ENCODE data around the gene POU2AF3.
"Not testable (repeated sequence)": the region's sequence is repeated elsewhere in the genome, so short reads cannot be mapped to it uniquely, and the experiment has no call there.

The POU2AF3 gene

DNA sequence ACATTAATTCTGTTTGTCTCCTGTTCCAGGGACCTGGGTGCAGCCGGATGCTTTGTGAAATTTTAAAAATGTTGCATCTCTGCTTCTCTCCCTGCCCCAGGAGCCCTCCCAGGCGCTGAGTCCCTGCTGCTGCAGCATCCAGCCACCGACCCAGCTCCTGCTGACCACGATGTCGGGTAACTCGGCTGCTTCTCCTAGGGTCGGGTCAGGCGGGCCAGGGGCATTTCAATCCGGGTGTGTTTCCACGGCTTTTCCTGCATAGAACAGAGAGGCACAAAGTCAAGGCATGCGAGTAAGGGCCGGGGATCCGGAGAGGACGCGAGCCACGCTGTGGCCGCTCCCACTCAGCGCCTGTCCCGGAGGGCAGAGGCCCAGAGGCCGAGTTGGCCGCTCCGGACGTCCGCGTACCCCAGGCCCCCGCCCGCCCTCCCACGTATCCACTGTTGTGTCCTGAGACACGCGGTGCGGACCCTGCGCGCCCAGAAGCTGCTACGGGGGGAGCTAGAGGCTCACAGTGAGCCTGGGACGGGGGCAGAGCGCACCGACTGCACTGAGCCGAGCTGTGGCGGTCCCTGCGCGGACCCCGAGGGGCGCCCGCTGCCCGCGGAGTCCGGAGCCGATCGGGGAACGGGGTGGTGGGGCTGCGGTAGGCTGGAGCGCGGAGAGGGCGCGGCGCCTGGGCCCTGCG, at the start of gene POU2AF3:
POU2AF3 (plus strand) TSS at position 134 of the 688 bp plus-strand sequence; CDS start at position 170, 36 bp downstream.
- no peak for DNase-seq (ENCODE audit: low read depth in 2 of 2)

DNA sequence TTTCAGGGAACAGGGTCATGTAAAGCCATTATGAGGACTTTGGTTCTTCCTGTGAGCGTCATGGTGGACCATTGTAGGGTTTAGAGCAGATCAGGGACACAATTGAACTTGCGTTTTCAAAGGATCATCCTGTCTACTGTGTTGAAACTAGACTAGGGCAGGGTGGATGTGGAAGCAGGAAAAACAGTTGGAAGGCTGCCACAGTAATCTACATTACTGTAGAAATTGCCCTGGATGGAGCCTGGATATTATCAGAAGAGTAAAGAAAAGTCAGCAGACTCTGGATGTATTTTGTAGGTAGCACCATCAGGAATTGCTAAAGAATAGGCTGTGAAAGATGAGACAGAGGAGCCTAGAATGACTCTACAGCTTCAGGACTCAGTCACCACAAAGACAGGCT, 47.4 kb upstream of the POU2AF3 start:
- no peak for DNase-seq (ENCODE audit: low read depth in 2 of 2)

DNA sequence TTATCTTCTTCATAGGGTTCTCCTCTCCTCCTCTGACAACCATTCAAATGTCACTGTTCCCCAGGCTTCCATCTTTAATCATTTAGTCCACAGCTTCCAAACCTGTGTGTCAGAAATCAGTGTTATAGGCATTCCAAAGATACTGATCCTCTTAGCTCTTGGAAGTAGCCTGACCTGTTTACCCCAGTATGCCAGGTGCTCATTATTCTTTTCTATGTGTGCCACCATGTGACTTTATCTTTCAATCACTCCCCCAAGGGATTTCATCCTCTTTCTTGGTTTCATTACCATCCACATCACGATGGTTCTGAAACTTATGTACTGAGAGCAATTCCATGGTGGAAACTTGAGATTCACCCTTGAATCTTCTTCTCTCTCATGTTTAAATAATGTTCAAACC, 45.2 kb upstream of the POU2AF3 start:
- no peak for DNase-seq (ENCODE audit: low read depth in 2 of 2)

DNA sequence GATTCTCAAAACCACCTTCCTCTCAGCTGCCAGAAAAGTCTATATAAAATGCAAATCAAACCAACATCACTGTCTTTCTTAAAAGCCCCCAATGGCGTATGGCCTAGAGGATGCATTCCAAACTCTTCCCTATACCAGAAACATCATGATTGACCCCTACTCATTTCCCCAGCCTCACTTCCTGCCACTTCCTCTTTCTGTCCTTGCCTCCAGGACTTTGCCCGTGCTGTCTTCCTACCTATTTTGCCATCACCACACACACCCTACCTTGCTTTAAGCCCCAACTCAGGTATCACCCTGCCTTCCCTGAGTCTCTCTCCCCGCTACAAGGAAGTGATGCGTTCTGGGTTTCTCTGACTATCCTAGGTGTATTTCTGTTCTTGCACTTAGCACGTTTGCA, 44.7 kb upstream of the POU2AF3 start:
- DNase-seq (ENCODE audit: low read depth in 2 of 2), result no peak

- DNase-seq (ENCODE audit: low read depth in 2 of 2), result no peak
These were observed 40.3 kb upstream of the POU2AF3 start for GRCh38 chr11:111258046-111258445.

DNA sequence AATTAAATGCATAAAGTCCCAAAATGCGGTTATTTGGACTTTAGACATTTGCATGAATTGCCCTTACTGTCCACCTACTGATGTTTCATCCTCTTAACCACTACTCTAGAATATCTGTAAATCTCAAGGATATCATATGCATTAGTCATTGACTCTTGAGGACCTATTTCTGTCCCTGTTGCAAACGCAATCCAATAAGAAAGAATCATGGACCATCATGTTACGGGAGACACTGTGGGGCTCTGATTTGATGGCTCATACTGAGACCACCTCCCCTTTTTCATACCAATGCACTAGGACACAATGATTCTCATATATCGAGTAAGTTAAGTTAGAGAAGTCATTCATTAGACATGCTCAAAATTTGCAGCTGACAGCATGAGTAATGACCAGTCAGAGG, 38.5 kb upstream of the POU2AF3 start:
- no peak for DNase-seq (ENCODE audit: low read depth in 2 of 2)

- DNase-seq (ENCODE audit: low read depth in 2 of 2), result no peak
These were observed 37.5 kb upstream of the POU2AF3 start for GRCh38 chr11:111260811-111261210.

DNA sequence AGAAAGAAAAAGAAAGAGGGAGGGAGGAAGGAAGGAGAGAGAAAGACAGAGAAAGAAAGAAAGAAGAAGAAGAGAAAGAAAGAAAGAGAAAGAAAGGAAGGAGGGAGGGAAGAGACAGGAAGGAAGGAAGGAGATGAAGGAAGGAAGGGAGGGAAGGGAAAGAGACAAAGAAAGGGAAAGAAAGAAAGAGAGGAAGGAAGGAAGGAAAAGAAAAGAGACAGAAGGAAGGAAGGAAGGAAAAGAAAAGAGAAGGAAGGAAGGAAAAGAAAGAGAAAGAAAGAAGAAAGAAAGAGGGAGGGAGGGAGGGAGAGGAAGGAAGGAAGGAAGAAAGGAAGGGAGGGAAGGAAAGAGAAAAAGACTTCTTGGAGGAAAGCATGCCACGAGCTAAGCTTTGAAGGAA, 33.7 kb upstream of the POU2AF3 start:
- DNase-seq (ENCODE audit: low read depth in 2 of 2), result no peak

- DNase-seq (ENCODE audit: low read depth in 2 of 2), result no peak
These were observed 32.9 kb upstream of the POU2AF3 start for GRCh38 chr11:111265421-111265820.

DNA sequence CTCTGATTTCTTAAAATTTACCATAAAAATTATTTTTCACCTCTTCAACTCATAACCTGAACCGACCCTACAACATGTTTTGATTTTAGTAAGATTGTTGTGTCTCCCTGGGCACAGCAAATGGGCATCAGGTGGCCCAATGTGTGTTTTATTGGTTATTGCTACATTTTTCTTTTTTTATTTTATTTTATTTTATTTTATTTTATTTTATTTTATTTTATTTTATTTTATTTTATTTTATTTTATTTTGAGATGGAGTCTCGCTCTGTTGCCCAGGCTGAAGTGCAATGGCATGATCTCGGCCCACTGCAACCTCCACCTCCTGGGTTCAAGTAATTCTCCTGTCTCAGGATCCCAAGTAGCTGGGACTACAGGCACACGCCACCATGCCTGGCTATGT, 30.0 kb upstream of the POU2AF3 start:
- not testable (repeated sequence) for DNase-seq (ENCODE audit: low read depth in 2 of 2)

DNA sequence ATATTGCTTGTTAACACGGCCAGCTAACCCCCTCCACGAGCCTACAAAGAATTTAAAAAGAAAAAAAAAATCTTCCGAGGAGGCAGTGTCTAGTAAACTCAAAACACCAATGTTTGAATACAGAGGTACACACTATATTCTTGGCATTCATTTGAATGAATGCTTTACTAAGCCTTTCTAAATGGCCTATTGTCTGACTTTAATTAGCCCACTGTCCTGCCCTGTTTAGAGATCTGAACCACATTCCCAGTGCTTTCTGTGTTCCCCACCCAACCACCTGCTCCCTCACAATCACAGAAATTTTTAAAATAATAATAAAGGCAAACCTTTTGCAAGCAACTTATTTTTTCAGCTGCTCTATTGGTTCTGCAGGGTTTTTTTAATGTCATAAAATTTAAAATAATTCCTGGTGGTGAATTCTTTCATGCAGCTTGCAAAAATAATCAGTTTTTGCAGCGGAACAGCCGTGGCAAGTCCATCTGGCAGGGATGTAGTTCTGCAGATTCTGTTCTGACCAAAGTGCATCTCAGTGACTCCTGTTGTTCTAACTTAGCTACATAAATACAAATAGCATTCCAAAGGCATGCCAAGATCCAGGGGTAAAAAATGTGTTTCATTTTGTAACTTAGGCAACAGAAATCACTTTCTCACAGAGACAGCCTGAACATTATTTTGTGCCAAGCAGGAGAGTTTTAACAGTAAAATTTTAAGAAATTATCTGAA, 29.0 kb upstream of the POU2AF3 start:
- no peak for DNase-seq (ENCODE audit: low read depth in 2 of 2)

DNA sequence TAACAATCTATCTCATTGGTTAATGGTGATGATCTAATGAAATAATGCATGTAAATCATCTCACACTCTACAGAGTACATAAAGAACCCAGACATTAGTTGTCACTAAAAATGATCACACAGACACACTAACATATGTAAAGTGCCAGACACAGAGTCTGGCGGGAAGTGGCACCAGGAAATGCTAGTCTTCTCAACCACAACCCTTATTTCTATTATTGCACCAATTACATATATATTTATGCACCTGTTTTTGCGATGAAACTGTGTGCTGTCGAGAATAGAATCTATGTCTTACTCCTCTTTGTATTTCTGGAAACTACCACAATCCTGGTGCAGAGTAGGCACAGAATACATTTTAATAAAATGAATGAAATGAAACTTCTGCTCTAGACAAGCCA, 25.9 kb upstream of the POU2AF3 start:
- DNase-seq (ENCODE audit: low read depth in 2 of 2), result no peak

DNA sequence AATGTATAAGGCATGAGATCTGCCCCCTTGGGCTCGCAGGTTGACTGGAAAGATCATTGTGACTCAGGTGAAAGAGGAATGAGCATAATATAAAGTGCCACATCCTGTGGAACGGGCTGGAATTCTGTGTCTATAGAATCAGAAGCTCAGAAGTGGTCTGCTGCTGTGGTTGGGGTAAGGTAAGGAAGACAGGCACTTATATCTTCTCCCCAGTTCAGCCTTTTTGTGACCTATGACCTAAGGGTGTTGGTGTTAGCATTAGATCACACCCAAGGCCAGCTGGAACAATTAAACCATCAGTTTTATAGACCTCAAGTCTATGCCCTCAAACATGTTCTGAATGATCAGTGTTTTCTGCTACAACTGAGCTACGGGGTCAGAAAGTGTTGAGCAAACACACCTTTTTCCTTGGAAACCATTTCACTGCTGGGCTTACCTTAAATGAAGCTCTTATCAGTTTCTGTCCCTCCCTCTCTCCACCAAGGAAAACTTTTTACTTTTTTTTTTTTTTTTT, 15.7 kb upstream of the POU2AF3 start:
- DNase-seq (ENCODE audit: low read depth in 2 of 2), result no peak

DNA sequence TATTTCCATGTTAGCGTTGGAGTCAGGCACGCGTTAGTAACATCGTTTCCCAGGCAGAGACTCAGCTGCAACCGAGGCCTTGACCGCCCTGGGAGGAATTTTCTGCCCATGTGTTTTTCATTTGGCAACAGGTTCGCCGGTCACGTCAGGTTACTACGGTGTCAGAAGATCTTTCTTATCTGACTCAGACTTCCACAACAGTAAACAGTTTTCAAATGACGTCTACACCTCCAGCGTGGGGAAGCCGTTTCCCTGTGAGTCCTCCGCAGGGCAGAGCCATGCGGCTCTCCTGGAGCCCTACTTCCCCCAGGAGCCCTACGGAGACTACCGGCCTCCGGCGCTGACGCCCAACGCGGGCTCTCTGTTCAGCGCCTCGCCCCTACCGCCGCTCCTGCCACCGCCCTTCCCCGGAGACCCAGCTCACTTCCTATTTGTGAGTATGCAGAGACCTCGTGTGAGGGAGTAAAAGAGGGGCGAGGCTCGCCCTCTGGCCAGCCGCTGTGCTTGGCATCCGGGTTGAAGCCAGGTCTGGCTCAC, 14.3 kb upstream of the POU2AF3 start:
- DNase-seq (ENCODE audit: low read depth in 2 of 2), result no peak

GRCh38 chr11:111285189-111286091, 12.9 kb upstream of the POU2AF3 start:
- no peak for DNase-seq (ENCODE audit: low read depth in 2 of 2)

- DNase-seq (ENCODE audit: low read depth in 2 of 2), result no peak
These were observed 6.6 kb upstream of the POU2AF3 start for GRCh38 chr11:111291764-111292163.

GRCh38 chr11:111292408-111292807, 5.9 kb upstream of the POU2AF3 start:
- DNase-seq (ENCODE audit: low read depth in 2 of 2), result not testable (repeated sequence)

- no peak for DNase-seq (ENCODE audit: low read depth in 2 of 2)
These were observed 2.1 kb upstream of the POU2AF3 start for GRCh38 chr11:111296196-111296595.

GRCh38 chr11:111297696-111298095, 650 bp upstream of the POU2AF3 start:
- no peak for DNase-seq (ENCODE audit: low read depth in 2 of 2)

DNA sequence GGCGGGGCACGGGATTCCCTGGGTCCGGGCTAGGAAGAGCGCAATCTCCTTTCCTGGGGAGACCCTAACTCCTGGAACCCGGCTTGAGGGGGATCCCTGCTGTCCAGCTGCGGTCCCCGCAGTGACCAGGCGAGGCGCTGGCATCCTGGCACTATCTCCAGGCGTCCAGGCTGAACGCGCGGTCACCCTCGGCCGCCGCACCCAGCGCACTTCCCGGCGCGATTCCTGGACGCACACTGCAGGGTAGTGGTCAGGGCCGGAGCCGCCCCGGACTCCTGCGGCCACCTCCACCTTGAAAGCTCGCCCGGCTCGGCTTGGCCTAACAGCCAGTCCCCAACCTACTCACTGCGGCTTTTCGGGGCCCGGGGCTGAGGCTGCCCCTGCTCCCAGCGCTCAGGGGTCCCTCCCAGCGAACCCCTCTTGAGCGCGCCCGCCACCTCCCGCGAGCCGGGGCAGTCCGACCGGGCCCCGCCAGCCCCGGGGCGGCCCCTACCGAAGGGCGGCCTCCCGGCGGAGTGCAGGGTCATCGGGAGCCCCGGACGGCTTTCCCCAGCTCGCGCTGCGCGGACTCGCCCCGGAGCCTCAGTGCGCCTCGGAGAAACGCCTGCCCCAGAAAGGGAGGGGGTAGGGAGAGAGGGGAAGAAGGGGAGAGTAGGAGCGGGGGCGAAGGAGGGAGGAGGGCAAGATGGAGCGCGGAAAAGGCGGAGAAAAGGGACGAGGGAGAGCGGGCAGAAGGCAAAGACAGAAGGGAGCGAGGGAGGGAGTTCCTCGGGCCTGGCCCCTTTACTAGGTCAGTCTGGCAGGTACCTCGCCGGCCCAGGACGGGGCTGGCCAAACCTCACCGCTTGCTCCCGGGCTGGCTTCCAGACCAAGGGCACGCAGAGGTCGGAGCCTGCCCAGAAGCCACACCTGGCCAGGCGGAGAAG, 1.0 kb downstream of the POU2AF3 start:
- no peak for DNase-seq (ENCODE audit: low read depth in 2 of 2)

DNA sequence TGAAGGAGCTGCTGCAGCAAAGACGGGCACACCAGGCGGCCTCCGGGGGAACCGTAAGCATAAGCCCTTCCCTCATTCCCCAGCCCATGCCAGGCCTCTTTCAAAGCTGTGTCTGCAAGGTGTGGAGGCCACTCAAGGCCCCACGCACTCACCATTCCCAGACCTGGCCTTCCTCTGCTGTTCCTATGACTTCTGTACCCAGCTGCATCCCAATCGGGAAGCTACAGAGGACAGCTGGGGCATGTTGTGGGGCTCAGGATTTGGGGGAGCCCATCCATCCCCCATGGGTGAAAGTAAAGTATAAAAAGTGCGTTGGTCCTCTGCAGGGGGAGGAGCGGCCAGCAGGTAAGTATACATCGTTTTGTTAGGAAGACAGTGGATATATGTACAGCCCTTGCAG, 2.2 kb downstream of the POU2AF3 start:
- DNase-seq (ENCODE audit: low read depth in 2 of 2), result no peak

All from activated CD8-positive, alpha-beta memory T cell treated with anti-CD3 and anti-CD28 coated beads for 4 hours (primary cell).